HG02970 (cell line): ENCODE results near the gene RPL36.
"Not testable (repeated sequence)": the region's sequence is repeated elsewhere in the genome, so short reads cannot be mapped to it uniquely, and the experiment has no call there.

Source experiments
- ATAC-seq: cut with Tn5 transposase; IDR thresholded peaks from one replicate; pipeline ENCODE4 v1.9.1; 2021; ENCODE audit warnings: mild to moderate bottlenecking, moderate library complexity, moderate number of reproducible peaks; ENCODE audit not compliant: unreplicated experiment, low FRiP score

Gene RPL36

GRCh38 chr19:5733172-5733571 is 43.1 kb downstream of the RPL36 start:
- not testable (repeated sequence) for ATAC-seq

- no peak for ATAC-seq
Measured at GRCh38 chr19:5738423-5738822, 48.3 kb downstream of the RPL36 start.
